NCI-H2081 treated with DMSO at 0.1 percent for 48 hours (cell line): ENCODE results near the gene ERCC1.

ENCODE experiments used
- DNase-seq: peaks from one replicate; lab custom pipeline; 2025; lab: John Stamatoyannopoulos, UW

ERCC1 gene

DNA sequence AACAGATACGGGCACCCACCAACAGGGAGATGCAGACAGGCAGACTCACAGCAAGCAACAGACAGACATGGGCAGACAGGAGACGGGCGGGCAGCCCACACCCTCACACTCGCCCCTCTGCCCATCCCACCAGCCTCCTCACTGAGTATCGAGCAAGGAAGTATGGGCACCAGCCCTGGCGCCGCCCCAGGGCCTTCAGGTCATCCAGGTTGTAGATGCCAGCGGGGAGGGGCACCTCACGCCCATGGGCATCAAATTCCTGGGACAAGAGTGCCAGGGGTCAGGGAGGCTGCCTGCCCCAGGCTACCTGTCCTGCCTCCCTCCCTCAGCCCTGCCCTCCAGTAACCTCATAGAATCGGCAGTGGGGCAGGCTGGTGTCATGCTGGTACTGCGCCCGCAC lies 59.0 kb downstream of the ERCC1 start:
- DNase-seq: no peak

DNA sequence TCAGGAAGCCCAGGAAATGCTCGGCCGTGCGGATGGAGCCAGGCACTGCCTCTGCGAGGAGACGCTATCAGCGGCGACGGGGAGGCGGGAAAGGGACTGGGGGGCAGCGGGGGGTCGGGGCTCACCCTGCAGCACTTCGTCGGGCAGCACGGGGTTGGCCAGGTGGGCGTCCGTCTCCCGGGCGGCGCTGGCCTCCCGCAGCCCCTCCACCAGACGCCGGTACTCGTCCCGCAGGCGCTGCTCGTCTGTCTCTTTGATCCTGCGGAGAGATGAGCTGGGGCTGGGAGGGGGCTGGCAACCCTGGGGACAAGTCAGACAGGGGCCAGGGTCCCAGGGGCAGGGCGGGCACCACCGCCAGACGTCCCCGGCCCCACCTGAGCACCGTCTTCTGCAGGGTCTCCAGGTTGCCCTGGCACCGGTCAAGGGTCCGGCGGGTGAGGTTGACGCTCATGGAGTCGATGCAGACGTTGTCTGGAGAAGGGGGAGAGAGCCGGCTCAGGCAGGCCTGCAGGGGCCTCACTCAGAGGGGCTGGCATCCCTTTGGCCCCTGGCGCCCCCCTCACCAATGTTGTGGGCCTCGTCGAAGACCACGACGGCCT lies 59.8 kb downstream of the ERCC1 start:
- no peak for DNase-seq

DNA sequence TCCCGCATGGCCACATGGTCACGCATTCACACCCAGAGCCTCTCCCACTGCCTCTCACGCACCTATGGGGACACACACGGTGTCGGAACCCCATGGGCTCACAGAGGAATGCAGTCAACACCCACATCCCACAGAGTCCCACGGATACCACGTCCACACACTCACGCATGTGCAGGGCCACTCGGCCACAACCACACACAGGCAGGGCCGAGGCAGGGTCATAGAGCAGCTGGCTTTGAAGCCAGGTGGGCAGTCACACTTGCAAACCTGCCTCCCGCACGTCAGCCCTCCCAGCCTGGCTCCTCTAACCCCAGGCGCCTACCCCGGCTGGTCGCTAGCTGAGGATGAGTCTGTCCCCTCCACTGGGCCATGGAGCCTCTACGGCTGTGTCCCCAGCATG lies 61.4 kb downstream of the ERCC1 start:
- DNase-seq: no peak

DNA sequence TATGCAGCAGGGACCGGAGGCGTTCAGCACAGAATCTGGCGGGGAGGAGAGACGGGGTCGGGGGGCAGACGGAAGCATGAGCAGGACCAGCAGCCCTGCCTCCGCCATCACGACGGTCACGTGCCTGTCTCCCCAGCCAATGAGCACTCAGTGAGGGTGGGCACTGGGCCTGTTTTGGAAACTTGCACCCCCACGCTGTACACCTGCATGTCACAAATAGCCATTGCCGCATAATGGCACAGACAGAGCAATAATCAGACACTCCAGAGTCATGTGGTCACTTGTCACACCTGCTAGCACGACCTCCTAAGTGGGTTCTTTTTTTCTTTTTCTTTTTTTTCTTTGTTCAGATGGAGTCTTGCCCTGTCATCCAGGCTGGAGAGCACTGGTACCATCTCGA lies 62.1 kb downstream of the ERCC1 start:
- no peak for DNase-seq

DNA sequence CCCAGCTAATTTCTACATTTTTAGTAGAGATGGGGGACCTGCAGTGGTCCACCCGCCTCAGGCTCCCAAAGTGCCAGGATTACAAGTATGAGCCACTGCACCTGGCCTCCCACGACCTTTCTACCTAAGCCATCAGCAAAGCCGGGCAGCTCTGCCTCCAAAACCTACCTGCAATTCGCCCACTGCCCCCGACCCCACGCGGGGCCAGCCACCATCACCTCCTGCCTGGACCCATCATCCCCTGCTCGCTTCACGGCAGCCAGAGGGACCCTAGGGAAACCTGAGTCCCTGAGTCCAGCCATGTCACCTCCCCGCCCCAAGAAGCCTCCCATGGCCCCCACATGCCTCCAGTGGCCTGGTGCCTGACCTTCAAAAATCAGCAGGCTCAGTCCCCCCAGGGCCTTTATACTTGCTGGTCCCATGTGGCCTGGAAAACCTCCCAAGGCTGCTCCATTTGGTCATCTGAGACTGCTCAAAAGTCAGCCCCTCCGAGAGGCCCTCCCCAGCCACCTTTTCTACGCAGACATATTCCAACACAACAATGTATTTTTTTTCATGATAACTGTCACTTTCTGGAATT lies 65.4 kb downstream of the ERCC1 start:
- DNase-seq: no peak

DNA sequence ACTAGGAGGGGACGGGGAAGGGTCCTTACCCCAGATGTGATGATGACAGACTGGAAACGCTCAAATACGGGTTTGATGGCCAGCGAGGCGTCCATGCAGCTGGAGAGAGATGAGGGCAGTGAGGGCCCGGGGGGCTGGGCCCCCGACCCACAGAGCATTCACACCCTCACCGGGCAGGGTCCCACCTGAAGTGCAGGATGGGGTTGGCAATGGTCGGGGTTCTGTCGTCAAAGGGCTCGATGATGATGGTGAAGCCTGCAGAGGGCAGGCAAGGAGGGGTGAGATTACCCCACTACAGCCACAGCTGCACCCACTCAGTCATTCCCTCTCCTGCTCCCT lies 66.3 kb downstream of the ERCC1 start:
- DNase-seq: no peak
